RWPE1 (cell line): ENCODE data around the gene IGF1R.

ENCODE experiments used
- CTCF ChIA-PET: fragments of 350-600 bp; sonication (Branson Sonifier 250); formaldehyde crosslinking; extraction: SDS; loops from one replicate; lab custom pipeline; 2021; lab: Yijun Ruan, JAX
- POLR2A ChIA-PET: fragments of 400-600 bp; formaldehyde crosslinking; extraction: SDS; loops from one replicate; lab custom pipeline; 2020; ENCODE audit warnings: antibody characterized with exemption; ENCODE audit not compliant: low non-redundant PET; lab: Yijun Ruan, JAX
- DNase-seq: peaks from one replicate; pipeline ENCODE4 v3.0.0; 2012; ENCODE audit warnings: low spot score
- H3K27ac ChIP-seq: fragments of 450-650 bp; 2 replicates; pipeline ENCODE4 v1.5.1; 2017
- CTCF ChIP-seq: fragments of 450-650 bp; conservative IDR thresholded peaks from 2 replicates; pipeline ENCODE4 v1.5.1; 2017; ENCODE audit warnings: low read depth, mild to moderate bottlenecking

IGF1R gene

GRCh38 chr15:98980899-98981228 is 332.5 kb downstream of the IGF1R start:
- CTCF ChIA-PET = no interaction called here
- no peak overlapping the region for H3K27ac ChIP-seq
- POLR2A ChIA-PET = no interaction called here
- TF ChIP-seq CTCF = no peak
- DNase-seq = no peak

GRCh38 chr15:98981851-98982722 is 333.7 kb downstream of the IGF1R start:
- DNase-seq = no peak
- no peak overlapping the region; the same call in 1 of the 2 replicates for H3K27ac ChIP-seq
- ChIA-PET CTCF (no interaction called here), POLR2A (no interaction called here)
- TF ChIP-seq CTCF = no peak

GRCh38 chr15:98983334-98983733 is 335.0 kb downstream of the IGF1R start:
- peak; percentile 93 for DNase-seq
- TF ChIP-seq CTCF = no peak
- CTCF ChIA-PET = interaction anchor here (0.6 kb wide), 2 partner anchors 43 to 524 kb away, joined by 3 read pairs; no protein-coding TSS in a partner anchor

GRCh38 chr15:98986281-98986680 is 337.9 kb downstream of the IGF1R start:
- no peak for DNase-seq
- TF ChIP-seq CTCF = no peak
- ChIA-PET CTCF (interaction anchor here (0.6 kb wide), 1 partner anchor 71 kb away, joined by 3 read pairs; no protein-coding TSS in a partner anchor), POLR2A (no interaction called here)
- no peak overlapping the region for H3K27ac ChIP-seq

More at GRCh38 chr15:98983334-98983733, 335.0 kb downstream of the IGF1R start:
- H3K27ac ChIP-seq = no peak overlapping the region
- POLR2A ChIA-PET = no interaction called here

- DNase-seq = no peak
- CTCF ChIA-PET = no interaction called here
Observed at GRCh38 chr15:98994892-98995291, 346.6 kb downstream of the IGF1R start.

GRCh38 chr15:98996169-98996568 is 347.8 kb downstream of the IGF1R start:
- POLR2A ChIA-PET = no interaction called here

More at GRCh38 chr15:98994892-98995291, 346.6 kb downstream of the IGF1R start:
- no peak for TF ChIP-seq CTCF
- no peak overlapping the region for H3K27ac ChIP-seq
- POLR2A ChIA-PET = no interaction called here

More at GRCh38 chr15:98996169-98996568, 347.8 kb downstream of the IGF1R start:
- no peak for TF ChIP-seq CTCF
- DNase-seq = no peak
- no peak overlapping the region for H3K27ac ChIP-seq
- CTCF ChIA-PET = interaction anchor here (0.6 kb wide), 1 partner anchor 12 kb away, joined by 3 read pairs; the partner anchor contains the start of gene PGPEP1L
